WERI-Rb-1 (cell line): ENCODE measurements around the gene CLEC7A.

Experiments
- DNase-seq: peaks from one replicate; pipeline ENCODE4 v3.0.0-alpha.2; 2020
- H3K27ac ChIP-seq: fragments of 250-450 bp; sonication (Bioruptor Pico); 2 replicates; pipeline ENCODE4 v1.5.1; 2020; ENCODE audit warnings: mild to moderate bottlenecking, moderate library complexity
- H3K27me3 ChIP-seq: fragments of 250-450 bp; sonication (Bioruptor Pico); 2 replicates; pipeline ENCODE4 v1.5.1; 2021; ENCODE audit warnings: mild to moderate bottlenecking, low read depth, moderate library complexity; ENCODE audit not compliant: insufficient read depth, severe bottlenecking
- H3K36me3 ChIP-seq: fragments of 250-450 bp; sonication (Bioruptor Pico); 2 replicates; pipeline ENCODE4 v1.5.1; 2020; ENCODE audit warnings: mild to moderate bottlenecking, moderate library complexity
- H3K4me3 ChIP-seq: 2 replicates; pipeline ENCODE4 v1.5.1; 2011; ENCODE audit warnings: low read depth, mild to moderate bottlenecking, control low read depth, low read length
- H3K9me3 ChIP-seq: fragments of 250-450 bp; sonication (Bioruptor Pico); 2 replicates; pipeline ENCODE4 v1.5.1; 2021; ENCODE audit warnings: mild to moderate bottlenecking, moderate library complexity; ENCODE audit not compliant: severe bottlenecking
- CTCF ChIP-seq: IDR thresholded peaks from 2 replicates; pipeline ENCODE4 v1.5.1; 2011; ENCODE audit warnings: low read depth, mild to moderate bottlenecking, control low read depth, inconsistent platforms, low read length

Gene CLEC7A

GRCh38 chr12:10160617-10161385, 30.8 kb upstream of the CLEC7A start:
- DNase-seq, result no peak
- no peaks in the 10 kb centered on the region for H3K27me3 ChIP-seq
- no peak for TF ChIP-seq CTCF
- no peaks in the 10 kb centered on the region for H3K36me3 ChIP-seq
- no peaks in the 10 kb centered on the region for H3K9me3 ChIP-seq
- no peak overlapping the region for H3K27ac ChIP-seq
- no peak overlapping the region for H3K4me3 ChIP-seq

GRCh38 chr12:10159280-10159679, 29.3 kb upstream of the CLEC7A start:
- no peak for TF ChIP-seq CTCF
- no peak overlapping the region for H3K27ac ChIP-seq
- H3K36me3 ChIP-seq, result no peaks in the 10 kb centered on the region
- H3K27me3 ChIP-seq, result no peaks in the 10 kb centered on the region
- no peak overlapping the region for H3K4me3 ChIP-seq
- H3K9me3 ChIP-seq, result no peaks in the 10 kb centered on the region
- DNase-seq, result no peak

GRCh38 chr12:10158406-10158805, 28.4 kb upstream of the CLEC7A start:
- Histone ChIP-seq H3K27me3 (no peaks in the 10 kb centered on the region), H3K9me3 (no peaks in the 10 kb centered on the region), H3K36me3 (no peaks in the 10 kb centered on the region), H3K27ac (no peak overlapping the region), H3K4me3 (no peak overlapping the region)
- DNase-seq, result no peak
- TF ChIP-seq CTCF, result no peak

GRCh38 chr12:10155966-10156365, 26.0 kb upstream of the CLEC7A start:
- Histone ChIP-seq H3K27me3 (no peaks in the 10 kb centered on the region), H3K27ac (no peak overlapping the region), H3K4me3 (no peak overlapping the region), H3K9me3 (no peaks in the 10 kb centered on the region), H3K36me3 (no peaks in the 10 kb centered on the region)
- TF ChIP-seq CTCF, result no peak
- no peak for DNase-seq

- DNase-seq, result no peak
- Histone ChIP-seq H3K9me3 (no peaks in the 10 kb centered on the region), H3K36me3 (no peaks in the 10 kb centered on the region), H3K27ac (no peak overlapping the region; the same call in 1 of the 2 replicates), H3K27me3 (no peaks in the 10 kb centered on the region), H3K4me3 (peak overlapping the region; percentile 74)
- no peak for TF ChIP-seq CTCF
Measured at GRCh38 chr12:10154145-10154496, 24.1 kb upstream of the CLEC7A start.
